Activated T-cell treated with anti-CD3 and anti-CD28 coated beads for 4 hours (primary cell): ENCODE measurements around the gene STK24.

ENCODE experiments used
- DNase-seq: peaks from one replicate; pipeline ENCODE4 v3.0.0-alpha.2; 2020

Gene STK24

GRCh38 chr13:98486412-98486811, 90.5 kb downstream of the STK24 start:
- no peak for DNase-seq

GRCh38 chr13:98485561-98485960, 91.3 kb downstream of the STK24 start:
- DNase-seq: no peak

- DNase-seq: peak; percentile 46
Measured at GRCh38 chr13:98484289-98485219, 92.4 kb downstream of the STK24 start.

- no peak for DNase-seq
Measured at GRCh38 chr13:98483601-98484288, 93.2 kb downstream of the STK24 start.

- DNase-seq: no peak
Measured at GRCh38 chr13:98482476-98483444, 94.1 kb downstream of the STK24 start.

GRCh38 chr13:98480915-98481877, 95.7 kb downstream of the STK24 start:
- no peak for DNase-seq

- no peak for DNase-seq
Measured at GRCh38 chr13:98479496-98480003, 97.4 kb downstream of the STK24 start.

GRCh38 chr13:98478189-98479129, 98.4 kb downstream of the STK24 start:
- no peak for DNase-seq

- peak; percentile 77 for DNase-seq
Measured at GRCh38 chr13:98476538-98476966, 100.4 kb downstream of the STK24 start.

- DNase-seq: peak; percentile 32
Measured at GRCh38 chr13:98476106-98476505, 100.8 kb downstream of the STK24 start.

GRCh38 chr13:98475522-98475921, 101.4 kb downstream of the STK24 start:
- no peak for DNase-seq

GRCh38 chr13:98474761-98475160, 102.1 kb downstream of the STK24 start:
- DNase-seq: no peak

GRCh38 chr13:98474292-98474691, 102.6 kb downstream of the STK24 start:
- DNase-seq: no peak

- DNase-seq: no peak
Measured at GRCh38 chr13:98473788-98474144, 103.1 kb downstream of the STK24 start.

- DNase-seq: no peak
Measured at GRCh38 chr13:98473135-98473787, 103.6 kb downstream of the STK24 start.

- DNase-seq: no peak
Measured at GRCh38 chr13:98471934-98472333, 105.0 kb downstream of the STK24 start.

- DNase-seq: no peak
Measured at GRCh38 chr13:98470920-98471319, 106.0 kb downstream of the STK24 start.

GRCh38 chr13:98468929-98469328, 108.0 kb downstream of the STK24 start:
- DNase-seq: no peak

- DNase-seq: no peak
Measured at GRCh38 chr13:98468361-98468760, 108.5 kb downstream of the STK24 start.
